Measurements from ENCODE around the gene SLC13A5.

SLC13A5 gene

DNA sequence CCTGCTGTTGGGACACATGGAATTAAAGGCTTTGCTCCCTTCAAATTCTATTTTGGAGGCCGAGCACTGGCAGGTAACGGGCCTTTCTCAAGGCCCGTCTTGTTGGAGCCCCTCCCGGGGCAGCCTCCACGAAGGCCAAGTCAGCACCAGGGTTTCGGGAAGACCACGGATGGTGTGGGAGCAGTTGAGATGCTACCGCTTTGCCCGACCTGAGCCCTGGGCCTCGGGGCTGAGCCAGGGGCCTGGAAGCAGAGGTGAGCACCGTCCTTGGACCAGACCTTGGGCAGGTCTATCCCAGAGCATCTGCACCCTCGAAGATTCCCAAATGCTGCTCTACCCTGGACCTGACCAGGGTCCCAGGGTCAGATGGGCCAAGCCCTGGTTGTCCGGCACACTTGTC is 38.6 kb downstream of the SLC13A5 start:
- Histone ChIP-seq H3K36me3 (ENCODE audit: control insufficient read depth in 2 of 2, insufficient read depth in 1 of 2, low read length in 2 of 2) (no peaks in the 10 kb centered on the region; a peak in 1 of 3 replicates), H3K4me1 (ENCODE audit: control insufficient read depth, insufficient read depth, low read length) (no peaks in the 10 kb centered on the region), H3K27ac (ENCODE audit: extremely low read depth, low read depth, low read length) (no peak overlapping the region), H3K4me3 (ENCODE audit: low read depth, low read length) (no peak overlapping the region), H3K9me3 (ENCODE audit: control insufficient read depth, insufficient read depth, low read depth, low read length) (no peaks in the 10 kb centered on the region)
- ChIA-PET POLR2A (no interaction called here), CTCF (no interaction called here)
- TF ChIP-seq TCF7L2 (IDR thresholded peaks at IDR 0.05; ENCODE audit: borderline replicate concordance, low read depth, low read length) = no peak
- no peak for TF ChIP-seq ZNF621 (tag by site-specific recombination; IDR thresholded peaks at IDR 0.05)
- no peak for TF ChIP-seq ZNF555 (tag by site-specific recombination; conservative IDR thresholded peaks at IDR 0.05)
- TF ChIP-seq ZNF433 (tag by site-specific recombination; IDR thresholded peaks at IDR 0.05; ENCODE audit: low read depth) = no peak
- no peak for TF ChIP-seq HOXC10 (CRISPR knock-in tag; IDR thresholded peaks at IDR 0.05)
- TF ChIP-seq ZNF785 (tag by site-specific recombination; IDR thresholded peaks at IDR 0.05) = no peak

DNA sequence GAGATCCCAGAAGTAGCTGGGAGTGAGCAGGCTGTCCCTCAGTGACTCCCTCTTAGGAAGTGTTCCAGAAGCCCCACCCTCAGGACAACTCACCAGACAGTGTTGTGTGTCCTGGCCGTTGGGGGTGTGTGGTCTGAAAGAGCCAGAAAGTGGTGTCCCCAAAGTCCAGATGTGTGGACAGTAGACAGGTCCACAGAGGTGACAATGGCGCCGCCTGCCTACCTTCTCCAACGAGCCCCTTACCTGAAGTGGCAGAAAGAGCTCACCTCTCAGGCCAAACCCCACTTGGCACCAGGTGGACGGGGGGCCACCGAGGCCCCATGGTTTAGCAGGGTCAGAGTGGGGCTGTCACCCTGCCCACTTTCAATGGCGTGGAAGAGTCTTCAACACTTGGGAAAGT is 41.7 kb downstream of the SLC13A5 start:
- Histone ChIP-seq H3K9me3 (ENCODE audit: control insufficient read depth, insufficient read depth, low read depth, low read length) (no peaks in the 10 kb centered on the region), H3K27ac (ENCODE audit: extremely low read depth, low read depth, low read length) (no peak overlapping the region), H3K4me1 (ENCODE audit: control insufficient read depth, insufficient read depth, low read length) (no peaks in the 10 kb centered on the region), H3K4me3 (ENCODE audit: low read depth, low read length) (no peak overlapping the region), H3K36me3 (ENCODE audit: control insufficient read depth in 2 of 2, insufficient read depth in 1 of 2, low read length in 2 of 2) (peaks cover 0 to 7% of the 10 kb centered on the region in 2 experiments; a peak in 2 of 3 replicates)
- CTCF ChIA-PET = interaction anchor here (0.7 to 1.8 kb wide), 6 partner anchors 10 to 350 kb away, joined by 3 to 5 read pairs (median 3); no protein-coding TSS in a partner anchor
- POLR2A ChIA-PET = no interaction called here
- TF ChIP-seq ZNF843 (tag by site-specific recombination; IDR thresholded peaks at IDR 0.05) (no peak), GLIS1 (tag by site-specific recombination; IDR thresholded peaks at IDR 0.05) (no peak), HOXA7 (CRISPR knock-in tag; IDR thresholded peaks at IDR 0.05; ENCODE audit: borderline replicate concordance) (no peak), SP7 (tag by site-specific recombination; IDR thresholded peaks at IDR 0.05) (no peak), ZNF423 (tag by site-specific recombination; IDR thresholded peaks at IDR 0.05) (no peak), ZNF837 (tag by site-specific recombination; IDR thresholded peaks at IDR 0.05) (no peak), SP2 (tag by site-specific recombination; IDR thresholded peaks at IDR 0.05) (no peak), ZNF157 (tag by site-specific recombination; IDR thresholded peaks at IDR 0.05) (no peak), ZNF548 (tag by site-specific recombination; IDR thresholded peaks at IDR 0.05) (no peak), PRDM1 (tag by site-specific recombination; IDR thresholded peaks at IDR 0.05) (no peak), TRIM28 (IDR thresholded peaks at IDR 0.05; ENCODE audit: borderline replicate concordance, low read length) (no peak), HOXD13 (CRISPR knock-in tag; IDR thresholded peaks at IDR 0.05; ENCODE audit: borderline replicate concordance) (no peak), ZNF140 (tag by site-specific recombination; IDR thresholded peaks at IDR 0.05) (no peak), ZNF830 (tag by site-specific recombination; IDR thresholded peaks at IDR 0.05; ENCODE audit: low read depth) (no peak)
- TF ChIP-seq, protein P1, sequence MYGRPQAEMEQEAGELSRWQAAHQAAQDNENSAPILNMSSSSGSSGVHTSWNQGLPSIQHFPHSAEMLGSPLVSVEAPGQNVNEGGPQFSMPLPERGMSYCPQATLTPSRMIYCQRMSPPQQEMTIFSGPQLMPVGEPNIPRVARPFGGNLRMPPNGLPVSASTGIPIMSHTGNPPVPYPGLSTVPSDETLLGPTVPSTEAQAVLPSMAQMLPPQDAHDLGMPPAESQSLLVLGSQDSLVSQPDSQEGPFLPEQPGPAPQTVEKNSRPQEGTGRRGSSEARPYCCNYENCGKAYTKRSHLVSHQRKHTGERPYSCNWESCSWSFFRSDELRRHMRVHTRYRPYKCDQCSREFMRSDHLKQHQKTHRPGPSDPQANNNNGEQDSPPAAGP (tag by site-specific recombination; IDR thresholded peaks at IDR 0.05) = no peak
- TF ChIP-seq, protein P2, sequence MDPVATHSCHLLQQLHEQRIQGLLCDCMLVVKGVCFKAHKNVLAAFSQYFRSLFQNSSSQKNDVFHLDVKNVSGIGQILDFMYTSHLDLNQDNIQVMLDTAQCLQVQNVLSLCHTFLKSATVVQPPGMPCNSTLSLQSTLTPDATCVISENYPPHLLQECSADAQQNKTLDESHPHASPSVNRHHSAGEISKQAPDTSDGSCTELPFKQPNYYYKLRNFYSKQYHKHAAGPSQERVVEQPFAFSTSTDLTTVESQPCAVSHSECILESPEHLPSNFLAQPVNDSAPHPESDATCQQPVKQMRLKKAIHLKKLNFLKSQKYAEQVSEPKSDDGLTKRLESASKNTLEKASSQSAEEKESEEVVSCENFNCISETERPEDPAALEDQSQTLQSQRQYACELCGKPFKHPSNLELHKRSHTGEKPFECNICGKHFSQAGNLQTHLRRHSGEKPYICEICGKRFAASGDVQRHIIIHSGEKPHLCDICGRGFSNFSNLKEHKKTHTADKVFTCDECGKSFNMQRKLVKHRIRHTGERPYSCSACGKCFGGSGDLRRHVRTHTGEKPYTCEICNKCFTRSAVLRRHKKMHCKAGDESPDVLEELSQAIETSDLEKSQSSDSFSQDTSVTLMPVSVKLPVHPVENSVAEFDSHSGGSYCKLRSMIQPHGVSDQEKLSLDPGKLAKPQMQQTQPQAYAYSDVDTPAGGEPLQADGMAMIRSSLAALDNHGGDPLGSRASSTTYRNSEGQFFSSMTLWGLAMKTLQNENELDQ (tag by site-specific recombination; IDR thresholded peaks at IDR 0.05; ENCODE audit: low read depth) = no peak
- TF ChIP-seq, protein P3, sequence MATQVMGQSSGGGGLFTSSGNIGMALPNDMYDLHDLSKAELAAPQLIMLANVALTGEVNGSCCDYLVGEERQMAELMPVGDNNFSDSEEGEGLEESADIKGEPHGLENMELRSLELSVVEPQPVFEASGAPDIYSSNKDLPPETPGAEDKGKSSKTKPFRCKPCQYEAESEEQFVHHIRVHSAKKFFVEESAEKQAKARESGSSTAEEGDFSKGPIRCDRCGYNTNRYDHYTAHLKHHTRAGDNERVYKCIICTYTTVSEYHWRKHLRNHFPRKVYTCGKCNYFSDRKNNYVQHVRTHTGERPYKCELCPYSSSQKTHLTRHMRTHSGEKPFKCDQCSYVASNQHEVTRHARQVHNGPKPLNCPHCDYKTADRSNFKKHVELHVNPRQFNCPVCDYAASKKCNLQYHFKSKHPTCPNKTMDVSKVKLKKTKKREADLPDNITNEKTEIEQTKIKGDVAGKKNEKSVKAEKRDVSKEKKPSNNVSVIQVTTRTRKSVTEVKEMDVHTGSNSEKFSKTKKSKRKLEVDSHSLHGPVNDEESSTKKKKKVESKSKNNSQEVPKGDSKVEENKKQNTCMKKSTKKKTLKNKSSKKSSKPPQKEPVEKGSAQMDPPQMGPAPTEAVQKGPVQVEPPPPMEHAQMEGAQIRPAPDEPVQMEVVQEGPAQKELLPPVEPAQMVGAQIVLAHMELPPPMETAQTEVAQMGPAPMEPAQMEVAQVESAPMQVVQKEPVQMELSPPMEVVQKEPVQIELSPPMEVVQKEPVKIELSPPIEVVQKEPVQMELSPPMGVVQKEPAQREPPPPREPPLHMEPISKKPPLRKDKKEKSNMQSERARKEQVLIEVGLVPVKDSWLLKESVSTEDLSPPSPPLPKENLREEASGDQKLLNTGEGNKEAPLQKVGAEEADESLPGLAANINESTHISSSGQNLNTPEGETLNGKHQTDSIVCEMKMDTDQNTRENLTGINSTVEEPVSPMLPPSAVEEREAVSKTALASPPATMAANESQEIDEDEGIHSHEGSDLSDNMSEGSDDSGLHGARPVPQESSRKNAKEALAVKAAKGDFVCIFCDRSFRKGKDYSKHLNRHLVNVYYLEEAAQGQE (tag by site-specific recombination; IDR thresholded peaks at IDR 0.05) = no peak
- TF ChIP-seq, protein P4, sequence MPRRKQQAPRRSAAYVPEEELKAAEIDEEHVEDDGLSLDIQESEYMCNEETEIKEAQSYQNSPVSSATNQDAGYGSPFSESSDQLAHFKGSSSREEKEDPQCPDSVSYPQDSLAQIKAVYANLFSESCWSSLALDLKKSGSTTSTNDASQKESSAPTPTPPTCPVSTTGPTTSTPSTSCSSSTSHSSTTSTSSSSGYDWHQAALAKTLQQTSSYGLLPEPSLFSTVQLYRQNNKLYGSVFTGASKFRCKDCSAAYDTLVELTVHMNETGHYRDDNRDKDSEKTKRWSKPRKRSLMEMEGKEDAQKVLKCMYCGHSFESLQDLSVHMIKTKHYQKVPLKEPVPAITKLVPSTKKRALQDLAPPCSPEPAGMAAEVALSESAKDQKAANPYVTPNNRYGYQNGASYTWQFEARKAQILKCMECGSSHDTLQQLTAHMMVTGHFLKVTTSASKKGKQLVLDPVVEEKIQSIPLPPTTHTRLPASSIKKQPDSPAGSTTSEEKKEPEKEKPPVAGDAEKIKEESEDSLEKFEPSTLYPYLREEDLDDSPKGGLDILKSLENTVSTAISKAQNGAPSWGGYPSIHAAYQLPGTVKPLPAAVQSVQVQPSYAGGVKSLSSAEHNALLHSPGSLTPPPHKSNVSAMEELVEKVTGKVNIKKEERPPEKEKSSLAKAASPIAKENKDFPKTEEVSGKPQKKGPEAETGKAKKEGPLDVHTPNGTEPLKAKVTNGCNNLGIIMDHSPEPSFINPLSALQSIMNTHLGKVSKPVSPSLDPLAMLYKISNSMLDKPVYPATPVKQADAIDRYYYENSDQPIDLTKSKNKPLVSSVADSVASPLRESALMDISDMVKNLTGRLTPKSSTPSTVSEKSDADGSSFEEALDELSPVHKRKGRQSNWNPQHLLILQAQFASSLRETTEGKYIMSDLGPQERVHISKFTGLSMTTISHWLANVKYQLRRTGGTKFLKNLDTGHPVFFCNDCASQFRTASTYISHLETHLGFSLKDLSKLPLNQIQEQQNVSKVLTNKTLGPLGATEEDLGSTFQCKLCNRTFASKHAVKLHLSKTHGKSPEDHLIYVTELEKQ (tag by site-specific recombination; IDR thresholded peaks at IDR 0.05; ENCODE audit: borderline replicate concordance) = no peak
- TF ChIP-seq, protein P5, sequence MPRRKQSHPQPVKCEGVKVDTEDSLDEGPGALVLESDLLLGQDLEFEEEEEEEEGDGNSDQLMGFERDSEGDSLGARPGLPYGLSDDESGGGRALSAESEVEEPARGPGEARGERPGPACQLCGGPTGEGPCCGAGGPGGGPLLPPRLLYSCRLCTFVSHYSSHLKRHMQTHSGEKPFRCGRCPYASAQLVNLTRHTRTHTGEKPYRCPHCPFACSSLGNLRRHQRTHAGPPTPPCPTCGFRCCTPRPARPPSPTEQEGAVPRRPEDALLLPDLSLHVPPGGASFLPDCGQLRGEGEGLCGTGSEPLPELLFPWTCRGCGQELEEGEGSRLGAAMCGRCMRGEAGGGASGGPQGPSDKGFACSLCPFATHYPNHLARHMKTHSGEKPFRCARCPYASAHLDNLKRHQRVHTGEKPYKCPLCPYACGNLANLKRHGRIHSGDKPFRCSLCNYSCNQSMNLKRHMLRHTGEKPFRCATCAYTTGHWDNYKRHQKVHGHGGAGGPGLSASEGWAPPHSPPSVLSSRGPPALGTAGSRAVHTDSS (tag by site-specific recombination; IDR thresholded peaks at IDR 0.05) = no peak

Data from HEK293 (cell line).